Endothelial cell of umbilical vein (primary cell): ENCODE results near the gene GOLGA6L9.
"Not testable (repeated sequence)": the region's sequence is repeated elsewhere in the genome, so short reads cannot be mapped to it uniquely, and the experiment has no call there.

Source experiments
- GATA2 ChIP-seq: IDR thresholded peaks from 2 replicates; pipeline ENCODE4 v1.7.0; 2011; ENCODE audit warnings: low read depth, mild to moderate bottlenecking, moderate library complexity, mixed read lengths, low read length; ENCODE audit not compliant: insufficient read length, insufficient read depth
- POLR2AphosphoS5 ChIP-seq: IDR thresholded peaks from 2 replicates; pipeline ENCODE4 v1.6.1; 2012; ENCODE audit warnings: low read depth, mild to moderate bottlenecking, control low read depth, low read length, moderate library complexity; ENCODE audit not compliant: insufficient read depth
- TF ChIP-seq, protein P1 (sequence below), 2 donors: IDR thresholded peaks; 1 replicate in 1 of 2; 2 replicates in 1 of 2; pipeline ENCODE4 v1.5.1; 2011; ENCODE audit warnings: low read length in 2 of 2, mild to moderate bottlenecking in 2 of 2, moderate library complexity in 2 of 2, control low read depth in 1 of 2, inconsistent platforms in 1 of 2, low read depth in 1 of 2; ENCODE audit not compliant: insufficient read depth in 1 of 2; ENCODE audit errors: extremely low read depth in 1 of 2
- TF ChIP-seq, protein P2 (sequence below): IDR thresholded peaks from 2 replicates; pipeline ENCODE4 v1.6.1; 2011; ENCODE audit not compliant: insufficient read depth, insufficient read length

DNA sequence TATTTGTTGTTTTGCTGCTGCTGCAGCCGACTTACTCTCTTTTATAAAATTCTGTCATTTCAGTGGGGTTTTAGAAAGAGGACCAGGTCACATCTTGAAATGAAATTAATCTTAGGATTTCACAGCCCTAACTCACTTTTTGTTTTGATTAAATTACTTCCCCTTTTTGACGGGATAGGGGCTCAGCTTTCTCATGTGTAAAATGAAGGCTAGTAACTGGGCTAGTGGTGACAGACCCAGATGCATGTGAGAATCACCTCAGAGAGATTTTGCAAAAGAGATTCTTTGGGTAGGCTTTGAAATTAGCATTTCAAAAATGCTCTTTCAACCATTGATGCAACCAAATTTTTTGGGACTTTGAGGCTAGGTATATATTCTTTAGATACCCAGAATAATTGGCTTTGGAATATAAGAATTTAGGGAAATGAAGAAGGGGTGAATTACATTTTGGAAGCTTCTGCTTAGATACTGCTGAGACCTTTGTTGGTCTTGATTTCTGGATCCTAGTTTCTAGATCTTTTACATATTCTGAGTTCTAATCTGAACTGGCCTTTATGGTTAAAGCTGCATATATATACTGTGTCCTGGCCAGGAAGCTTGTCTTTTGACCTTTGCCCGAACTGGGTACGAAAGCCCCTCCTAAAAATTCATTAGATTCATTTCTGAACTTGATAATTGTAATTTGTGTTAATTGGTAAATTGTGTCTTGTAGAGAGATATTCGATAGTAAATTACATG is 30.1 kb upstream of the GOLGA6L9 start:
- TF ChIP-seq, protein P1, sequence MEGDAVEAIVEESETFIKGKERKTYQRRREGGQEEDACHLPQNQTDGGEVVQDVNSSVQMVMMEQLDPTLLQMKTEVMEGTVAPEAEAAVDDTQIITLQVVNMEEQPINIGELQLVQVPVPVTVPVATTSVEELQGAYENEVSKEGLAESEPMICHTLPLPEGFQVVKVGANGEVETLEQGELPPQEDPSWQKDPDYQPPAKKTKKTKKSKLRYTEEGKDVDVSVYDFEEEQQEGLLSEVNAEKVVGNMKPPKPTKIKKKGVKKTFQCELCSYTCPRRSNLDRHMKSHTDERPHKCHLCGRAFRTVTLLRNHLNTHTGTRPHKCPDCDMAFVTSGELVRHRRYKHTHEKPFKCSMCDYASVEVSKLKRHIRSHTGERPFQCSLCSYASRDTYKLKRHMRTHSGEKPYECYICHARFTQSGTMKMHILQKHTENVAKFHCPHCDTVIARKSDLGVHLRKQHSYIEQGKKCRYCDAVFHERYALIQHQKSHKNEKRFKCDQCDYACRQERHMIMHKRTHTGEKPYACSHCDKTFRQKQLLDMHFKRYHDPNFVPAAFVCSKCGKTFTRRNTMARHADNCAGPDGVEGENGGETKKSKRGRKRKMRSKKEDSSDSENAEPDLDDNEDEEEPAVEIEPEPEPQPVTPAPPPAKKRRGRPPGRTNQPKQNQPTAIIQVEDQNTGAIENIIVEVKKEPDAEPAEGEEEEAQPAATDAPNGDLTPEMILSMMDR (IDR thresholded peaks at IDR 0.05; ENCODE audit: extremely low read depth in 1 of 2, insufficient read depth in 1 of 2, low read depth in 1 of 2, low read length in 2 of 2) = not testable (repeated sequence)
- not testable (repeated sequence) for TF ChIP-seq GATA2, POLR2AphosphoS5
- TF ChIP-seq, protein P2, sequence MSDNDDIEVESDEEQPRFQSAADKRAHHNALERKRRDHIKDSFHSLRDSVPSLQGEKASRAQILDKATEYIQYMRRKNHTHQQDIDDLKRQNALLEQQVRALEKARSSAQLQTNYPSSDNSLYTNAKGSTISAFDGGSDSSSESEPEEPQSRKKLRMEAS = not testable (repeated sequence)
